Vagina (tissue), 2 donors: ENCODE results near the gene LMO7. TPM values are rescaled to one million over a fixed set of nuclear protein-coding genes. Genes with fewer than 3 reads are reported as not detected.

Experiments
- DNase-seq, 2 donors: peaks; one replicate each; pipeline ENCODE4 v3.0.0-alpha.2; 2017; ENCODE audit errors: extremely low spot score in 2 of 2
- H3K27ac ChIP-seq: fragments of 200-600 bp; sonication (generic); one replicate; pipeline ENCODE4 v1.5.1; 2019
- H3K27me3 ChIP-seq: fragments of 200-600 bp; sonication (generic); one replicate; pipeline ENCODE4 v1.5.1; 2019
- H3K36me3 ChIP-seq, 2 donors: fragments of 200-600 bp; sonication (generic); one replicate each; pipeline ENCODE4 v1.5.1; 2017 to 2019
- H3K4me1 ChIP-seq: fragments of 200-600 bp; sonication (generic); one replicate; pipeline ENCODE4 v1.5.1; 2019
- H3K4me3 ChIP-seq, 2 donors: fragments of 200-600 bp; sonication (generic); 1 replicate in 1 of 2; 2 replicates in 1 of 2; pipeline ENCODE4 v1.5.1; 2016 to 2019
- H3K9me3 ChIP-seq: fragments of 200-600 bp; sonication (generic); one replicate; pipeline ENCODE4 v1.5.1; 2019
- POLR2A ChIP-seq, 2 donors: fragments of 450-650 bp; IDR thresholded peaks; one replicate each; pipeline ENCODE4 v1.6.1; 2017; ENCODE audit warnings: antibody characterized with exemption in 2 of 2, mild to moderate bottlenecking in 2 of 2, moderate library complexity in 2 of 2
- POLR2AphosphoS5 ChIP-seq, 2 donors: sonication (generic); formaldehyde crosslinking; IDR thresholded peaks; one replicate each; pipeline ENCODE4 v1.9.0; 2017; ENCODE audit warnings: antibody characterized with exemption in 2 of 2, mild to moderate bottlenecking in 2 of 2, low read depth in 1 of 2; ENCODE audit not compliant: insufficient read depth in 1 of 2
- intact Hi-C: fragments of 100-400 bp; cut with DNase I; formaldehyde crosslinking; loops from one replicate; pipeline ENCODE4 v1.15.1; 2023
- total RNA-seq: library from RNA; depleted of rRNA; stranded (reverse); fragments of >200 nt; gene quantifications from one replicate; pipeline ENCODE4 v1.2.3, GENCODE V29; 2016
- TF ChIP-seq, protein P1 (sequence below), 3 experiments: fragments of 450-650 bp in 2 of 3; fragments of 200-600 bp in 1 of 3; sonication (generic) in 1 of 3; IDR thresholded peaks; one replicate each; pipeline ENCODE4 v1.5.1; 2017 to 2019; ENCODE audit warnings: antibody characterized with exemption in 3 of 3, mild to moderate bottlenecking in 2 of 3, moderate library complexity in 2 of 3

Gene LMO7
- total RNA-seq, 1 donor from 2014 or later, result 85.4 TPM

DNA sequence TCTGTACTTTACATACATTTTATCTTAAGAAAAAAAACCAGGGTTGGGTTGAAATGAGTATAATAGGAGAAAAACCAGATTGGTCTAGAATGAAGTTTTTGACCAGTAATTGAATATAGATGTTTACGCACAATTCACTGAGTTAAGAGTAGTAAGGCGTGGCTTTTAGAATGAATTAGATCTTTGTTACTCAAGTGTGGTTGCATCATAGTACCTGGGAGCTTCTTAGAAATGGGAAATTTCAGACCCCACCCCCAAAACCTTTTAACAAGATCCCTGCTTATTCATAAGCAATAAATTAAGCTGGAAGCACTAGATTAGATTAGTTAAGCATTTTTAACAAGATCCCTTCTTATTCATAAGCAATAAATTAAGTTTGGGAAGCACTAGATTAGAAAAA is 28.7 kb upstream of the LMO7 start:
- DNase-seq, result no peak
- intact Hi-C loops, result no loop called here
- no peaks in the 10 kb centered on the region for H3K4me1 ChIP-seq
- H3K4me3 ChIP-seq, result no peak overlapping the region
- H3K27me3 ChIP-seq, result no peaks in the 10 kb centered on the region
- no peak for TF ChIP-seq POLR2AphosphoS5 (IDR thresholded peaks at IDR 0.05; ENCODE audit: insufficient read depth in 1 of 2, low read depth in 1 of 2)
- no peak for TF ChIP-seq POLR2A (IDR thresholded peaks at IDR 0.05)
- TF ChIP-seq, protein P1, sequence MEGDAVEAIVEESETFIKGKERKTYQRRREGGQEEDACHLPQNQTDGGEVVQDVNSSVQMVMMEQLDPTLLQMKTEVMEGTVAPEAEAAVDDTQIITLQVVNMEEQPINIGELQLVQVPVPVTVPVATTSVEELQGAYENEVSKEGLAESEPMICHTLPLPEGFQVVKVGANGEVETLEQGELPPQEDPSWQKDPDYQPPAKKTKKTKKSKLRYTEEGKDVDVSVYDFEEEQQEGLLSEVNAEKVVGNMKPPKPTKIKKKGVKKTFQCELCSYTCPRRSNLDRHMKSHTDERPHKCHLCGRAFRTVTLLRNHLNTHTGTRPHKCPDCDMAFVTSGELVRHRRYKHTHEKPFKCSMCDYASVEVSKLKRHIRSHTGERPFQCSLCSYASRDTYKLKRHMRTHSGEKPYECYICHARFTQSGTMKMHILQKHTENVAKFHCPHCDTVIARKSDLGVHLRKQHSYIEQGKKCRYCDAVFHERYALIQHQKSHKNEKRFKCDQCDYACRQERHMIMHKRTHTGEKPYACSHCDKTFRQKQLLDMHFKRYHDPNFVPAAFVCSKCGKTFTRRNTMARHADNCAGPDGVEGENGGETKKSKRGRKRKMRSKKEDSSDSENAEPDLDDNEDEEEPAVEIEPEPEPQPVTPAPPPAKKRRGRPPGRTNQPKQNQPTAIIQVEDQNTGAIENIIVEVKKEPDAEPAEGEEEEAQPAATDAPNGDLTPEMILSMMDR (IDR thresholded peaks at IDR 0.05), result no peak
- H3K36me3 ChIP-seq, result no peaks in the 10 kb centered on the region
- no peaks in the 10 kb centered on the region for H3K9me3 ChIP-seq
- H3K27ac ChIP-seq, result no peak overlapping the region

DNA sequence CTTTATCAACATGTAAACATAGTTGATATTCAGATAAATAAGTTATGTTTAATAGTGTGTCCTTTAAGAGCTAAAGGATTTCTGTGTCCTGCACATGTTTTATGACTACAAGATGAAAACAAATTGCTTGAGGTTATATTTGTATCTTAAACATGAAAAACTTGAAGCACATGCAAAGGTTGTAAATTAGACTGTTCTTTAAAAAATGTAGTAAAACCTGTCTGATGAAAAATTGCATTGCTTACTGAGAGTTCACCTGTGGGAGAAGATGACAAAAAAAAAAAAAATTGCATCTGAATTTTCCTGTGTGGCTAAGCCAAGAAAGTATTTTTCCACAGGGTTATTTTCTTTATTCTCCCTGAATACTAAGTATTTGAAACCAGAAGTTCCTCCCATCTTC is 25.7 kb upstream of the LMO7 start:
- H3K4me3 ChIP-seq, result no peak overlapping the region
- TF ChIP-seq, protein P1 (IDR thresholded peaks at IDR 0.05), result no peak
- TF ChIP-seq POLR2AphosphoS5 (IDR thresholded peaks at IDR 0.05; ENCODE audit: insufficient read depth in 1 of 2, low read depth in 1 of 2), result no peak
- no peak for TF ChIP-seq POLR2A (IDR thresholded peaks at IDR 0.05)
- no peaks in the 10 kb centered on the region for H3K4me1 ChIP-seq
- no peaks in the 10 kb centered on the region for H3K36me3 ChIP-seq
- no peak overlapping the region for H3K27ac ChIP-seq
- no peaks in the 10 kb centered on the region for H3K27me3 ChIP-seq
- no peaks in the 10 kb centered on the region for H3K9me3 ChIP-seq
- intact Hi-C loops, result loop anchor here (5.0 kb wide), 1 partner anchor 1502 kb away; no protein-coding TSS in a partner anchor
- no peak for DNase-seq

GRCh38 chr13:75612354-75612753 is 23.8 kb upstream of the LMO7 start:
- H3K4me1 ChIP-seq, result no peaks in the 10 kb centered on the region
- H3K4me3 ChIP-seq, result no peak overlapping the region
- no peaks in the 10 kb centered on the region for H3K36me3 ChIP-seq
- no peak for TF ChIP-seq POLR2A (IDR thresholded peaks at IDR 0.05)
- TF ChIP-seq POLR2AphosphoS5 (IDR thresholded peaks at IDR 0.05; ENCODE audit: insufficient read depth in 1 of 2, low read depth in 1 of 2), result no peak
- TF ChIP-seq, protein P1 (IDR thresholded peaks at IDR 0.05), result no peak
- DNase-seq, result no peak
- H3K27me3 ChIP-seq, result no peaks in the 10 kb centered on the region
- intact Hi-C loops, result loop anchor here (5.0 kb wide), 1 partner anchor 1500 kb away; no protein-coding TSS in a partner anchor
- no peaks in the 10 kb centered on the region for H3K9me3 ChIP-seq
- H3K27ac ChIP-seq, result no peak overlapping the region

- Histone ChIP-seq H3K4me1 (no peaks in the 10 kb centered on the region), H3K27me3 (no peaks in the 10 kb centered on the region), H3K9me3 (no peaks in the 10 kb centered on the region), H3K36me3 (no peaks in the 10 kb centered on the region), H3K4me3 (no peak overlapping the region), H3K27ac (no peak overlapping the region)
- TF ChIP-seq POLR2AphosphoS5 (IDR thresholded peaks at IDR 0.05; ENCODE audit: insufficient read depth in 1 of 2, low read depth in 1 of 2) (no peak), POLR2A (IDR thresholded peaks at IDR 0.05) (no peak)
- TF ChIP-seq, protein P1 (IDR thresholded peaks at IDR 0.05), result no peak
- DNase-seq, result no peak
- intact Hi-C loops, result no loop called here
These were observed 18.9 kb upstream of the LMO7 start for GRCh38 chr13:75617230-75617629.

DNA sequence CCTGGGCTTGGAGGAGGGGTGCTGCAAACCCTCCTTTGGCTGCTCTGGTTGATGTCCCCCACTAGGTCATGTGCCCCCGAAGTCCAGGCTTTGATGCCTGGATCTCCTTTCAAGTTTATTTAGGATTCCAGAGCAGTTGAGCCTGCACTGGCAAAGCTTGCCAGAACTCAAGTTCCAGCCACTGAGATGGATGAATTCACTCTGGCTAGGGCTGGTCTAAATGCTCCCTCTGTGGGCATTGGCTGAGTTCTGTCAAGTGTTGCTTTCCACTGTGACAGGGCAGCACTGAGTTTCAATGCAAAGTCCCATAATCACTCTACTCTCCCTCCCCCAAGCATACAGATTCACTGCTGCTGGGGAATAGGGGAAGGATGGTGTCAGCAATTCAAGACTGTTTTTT is 17.8 kb upstream of the LMO7 start:
- no peak overlapping the region for H3K27ac ChIP-seq
- H3K9me3 ChIP-seq, result no peaks in the 10 kb centered on the region
- intact Hi-C loops, result no loop called here
- no peaks in the 10 kb centered on the region for H3K4me1 ChIP-seq
- no peak for TF ChIP-seq POLR2A (IDR thresholded peaks at IDR 0.05)
- TF ChIP-seq POLR2AphosphoS5 (IDR thresholded peaks at IDR 0.05; ENCODE audit: insufficient read depth in 1 of 2, low read depth in 1 of 2), result no peak
- TF ChIP-seq, protein P1 (IDR thresholded peaks at IDR 0.05), result no peak
- H3K27me3 ChIP-seq, result no peaks in the 10 kb centered on the region
- no peak for DNase-seq
- H3K4me3 ChIP-seq, result no peak overlapping the region
- H3K36me3 ChIP-seq, result no peaks in the 10 kb centered on the region
